Mucosa of gallbladder (tissue), 1 donor: Measurements from ENCODE around the gene DDX39A. TPM values are rescaled to one million over a fixed set of nuclear protein-coding genes. Genes with fewer than 3 reads are reported as not detected.
"Not testable (repeated sequence)": the region's sequence is repeated elsewhere in the genome, so short reads cannot be mapped to it uniquely, and the experiment has no call there.

Source experiments
- DNase-seq: peaks from one replicate; pipeline ENCODE4 v3.0.0-alpha.2; 2020; ENCODE audit warnings: low spot score
- total RNA-seq: library from RNA; stranded (reverse); gene quantifications from one replicate; pipeline ENCODE4 v1.2.1, GENCODE V29; 2021
- donor health status: DM: no; HTN: no; CAD: no.

The DDX39A gene
- total RNA-seq, 1 donor from 2014 or later: 46.4 TPM

GRCh38 chr19:14385492-14385891, 33.6 kb downstream of the DDX39A start:
- DNase-seq: no peak

- no peak for DNase-seq
Measured at GRCh38 chr19:14383661-14384555, 35.2 kb downstream of the DDX39A start.

- peak; percentile 33 for DNase-seq
Measured at GRCh38 chr19:14381689-14382474, 37.3 kb downstream of the DDX39A start.

- no peak for DNase-seq
Measured at GRCh38 chr19:14379294-14380065, 39.7 kb downstream of the DDX39A start.

- no peak for DNase-seq
Measured at GRCh38 chr19:14378890-14379289, 40.3 kb downstream of the DDX39A start.

GRCh38 chr19:14377883-14378328, 41.2 kb downstream of the DDX39A start:
- no peak for DNase-seq

- DNase-seq: no peak
Measured at GRCh38 chr19:14375582-14376291, 43.4 kb downstream of the DDX39A start.

- peak; percentile 61 for DNase-seq
Measured at GRCh38 chr19:14375055-14375581, 44.0 kb downstream of the DDX39A start.

GRCh38 chr19:14374313-14374712, 44.8 kb downstream of the DDX39A start:
- DNase-seq: not testable (repeated sequence)

GRCh38 chr19:14372384-14373077, 46.6 kb downstream of the DDX39A start:
- DNase-seq: not testable (repeated sequence)

GRCh38 chr19:14371301-14371821, 47.8 kb downstream of the DDX39A start:
- DNase-seq: no peak

GRCh38 chr19:14370940-14371280, 48.2 kb downstream of the DDX39A start:
- DNase-seq: no peak

GRCh38 chr19:14370169-14370939, 48.8 kb downstream of the DDX39A start:
- no peak for DNase-seq

GRCh38 chr19:14369399-14370168, 49.6 kb downstream of the DDX39A start:
- no peak for DNase-seq

GRCh38 chr19:14368011-14368513, 51.1 kb downstream of the DDX39A start:
- no peak for DNase-seq

- no peak for DNase-seq
Measured at GRCh38 chr19:14367016-14367415, 52.1 kb downstream of the DDX39A start.

GRCh38 chr19:14366529-14366928, 52.6 kb downstream of the DDX39A start:
- DNase-seq: peak; percentile 74

GRCh38 chr19:14364098-14364443, 55.1 kb downstream of the DDX39A start:
- not testable (repeated sequence) for DNase-seq
